ENCODE measurements around the gene MTURN. TPM values are rescaled to one million over a fixed set of nuclear protein-coding genes. Genes with fewer than 3 reads are reported as not detected.

The MTURN gene
- total RNA-seq, 2 experiments from 2014 or later: 38.4 to 38.9 TPM

- Mint-ChIP-seq H3K36me3 (ENCODE audit: low read depth) (no peaks in the 10 kb centered on the region), H3K27me3 (no peaks in the 10 kb centered on the region), H3K9me3 (no peaks in the 10 kb centered on the region), H3K27ac (no peak overlapping the region), H3K4me3 (no peak overlapping the region), H3K4me1 (ENCODE audit: low read depth) (no peaks in the 10 kb centered on the region)
- no peak for TF ChIP-seq CTCF (IDR thresholded peaks at IDR 0.05)
- POLR2A ChIA-PET: no interaction called here
- DNase-seq: no peak
- H3K4me3 ChIP-seq (ENCODE audit: low read length): no peak overlapping the region
- CTCF ChIA-PET: no interaction called here
- no peak overlapping the region for H3K27ac ChIP-seq (ENCODE audit: low read depth in 1 of 2, low read length in 2 of 2)
- no peaks in the 10 kb centered on the region for H3K9me3 ChIP-seq (ENCODE audit: control insufficient read depth in 1 of 2, insufficient read depth in 1 of 2, low read length in 2 of 2)
- no peaks in the 10 kb centered on the region for H3K36me3 ChIP-seq (ENCODE audit: insufficient read depth, low read length)
- intact Hi-C loops (cut with DNase I, micrococcal nuclease): no loop called here
- no peaks in the 10 kb centered on the region for H3K27me3 ChIP-seq (ENCODE audit: control insufficient read depth in 1 of 2, insufficient read depth in 2 of 2, low read length in 2 of 2)
- peaks cover 8% of the 10 kb centered on the region for H3K4me1 ChIP-seq (ENCODE audit: insufficient read depth, low read length)
- no peak for ATAC-seq (ENCODE audit: poor library complexity)
These were observed 45.9 kb downstream of the MTURN start for GRCh38 chr7:30180718-30181117.

- no peaks in the 10 kb centered on the region for H3K9me3 ChIP-seq (ENCODE audit: control insufficient read depth in 1 of 2, insufficient read depth in 1 of 2, low read length in 2 of 2)
- H3K36me3 ChIP-seq (ENCODE audit: insufficient read depth, low read length): no peaks in the 10 kb centered on the region
- no peaks in the 10 kb centered on the region for H3K36me3 Mint-ChIP-seq (ENCODE audit: low read depth)
- DNase-seq (no peak), ATAC-seq (ENCODE audit: poor library complexity) (no peak)
- H3K27me3 ChIP-seq (ENCODE audit: control insufficient read depth in 1 of 2, insufficient read depth in 2 of 2, low read length in 2 of 2): no peaks in the 10 kb centered on the region
- CTCF ChIA-PET: no interaction called here
- H3K4me3 ChIP-seq (ENCODE audit: low read length): no peak overlapping the region
- no peak overlapping the region for H3K27ac Mint-ChIP-seq
- intact Hi-C loops (cut with DNase I, micrococcal nuclease): no loop called here
- no peaks in the 10 kb centered on the region for H3K27me3 Mint-ChIP-seq
- H3K4me3 Mint-ChIP-seq: no peak overlapping the region
- no peak overlapping the region for H3K27ac ChIP-seq (ENCODE audit: low read depth in 1 of 2, low read length in 2 of 2)
- TF ChIP-seq CTCF (IDR thresholded peaks at IDR 0.05): no peak
- POLR2A ChIA-PET: no interaction called here
- no peaks in the 10 kb centered on the region for H3K4me1 Mint-ChIP-seq (ENCODE audit: low read depth)
- H3K4me1 ChIP-seq (ENCODE audit: insufficient read depth, low read length): peaks cover 8% of the 10 kb centered on the region
- no peaks in the 10 kb centered on the region for H3K9me3 Mint-ChIP-seq
These were observed 46.4 kb downstream of the MTURN start for GRCh38 chr7:30181211-30181610.

GRCh38 chr7:30181736-30182522 is 47.1 kb downstream of the MTURN start:
- peaks cover 8% of the 10 kb centered on the region for H3K4me1 ChIP-seq (ENCODE audit: insufficient read depth, low read length)
- no peak for TF ChIP-seq CTCF (IDR thresholded peaks at IDR 0.05)
- no peak for ATAC-seq (ENCODE audit: poor library complexity)
- CTCF ChIA-PET: interaction anchor here (0.5 to 1.7 kb wide), 2 partner anchors 17 to 588 kb away, joined by 3 to 4 read pairs; no protein-coding TSS in a partner anchor
- H3K27ac ChIP-seq (ENCODE audit: low read depth in 1 of 2, low read length in 2 of 2): no peak overlapping the region
- Mint-ChIP-seq H3K9me3 (no peaks in the 10 kb centered on the region), H3K4me1 (ENCODE audit: low read depth) (no peaks in the 10 kb centered on the region), H3K36me3 (ENCODE audit: low read depth) (no peaks in the 10 kb centered on the region), H3K4me3 (no peak overlapping the region), H3K27ac (no peak overlapping the region), H3K27me3 (no peaks in the 10 kb centered on the region)
- H3K9me3 ChIP-seq (ENCODE audit: control insufficient read depth in 1 of 2, insufficient read depth in 1 of 2, low read length in 2 of 2): peaks cover 0 to under 1% of the 10 kb centered on the region in 2 experiments
- DNase-seq: no peak
- no peaks in the 10 kb centered on the region for H3K36me3 ChIP-seq (ENCODE audit: insufficient read depth, low read length)
- POLR2A ChIA-PET: interaction anchor here (0.7 kb wide), 1 partner anchor 178 kb away, joined by 3 read pairs; no protein-coding TSS in a partner anchor
- no peaks in the 10 kb centered on the region for H3K27me3 ChIP-seq (ENCODE audit: control insufficient read depth in 1 of 2, insufficient read depth in 2 of 2, low read length in 2 of 2)
- no peak overlapping the region for H3K4me3 ChIP-seq (ENCODE audit: low read length)
- intact Hi-C loops (cut with DNase I, micrococcal nuclease): no loop called here

Measured in CD4-positive, alpha-beta T cell (primary cell).